Measurements from ENCODE around the gene DPEP2. TPM values are rescaled to one million over a fixed set of nuclear protein-coding genes. Genes with fewer than 3 reads are reported as not detected.

DPEP2 gene
- total RNA-seq, 1 donor, result under 0.01 TPM

- no peak overlapping the region for H3K4me3 ChIP-seq (ENCODE audit: low read depth, low read length)
- DNase-seq (ENCODE audit: low read depth), result no peak
- TF ChIP-seq CTCF (IDR thresholded peaks at IDR 0.05; ENCODE audit: insufficient read depth, low read depth, low read length), result no peak
These were observed 12.3 kb downstream of the DPEP2 start for GRCh38 chr16:67986949-67987348.

DNA sequence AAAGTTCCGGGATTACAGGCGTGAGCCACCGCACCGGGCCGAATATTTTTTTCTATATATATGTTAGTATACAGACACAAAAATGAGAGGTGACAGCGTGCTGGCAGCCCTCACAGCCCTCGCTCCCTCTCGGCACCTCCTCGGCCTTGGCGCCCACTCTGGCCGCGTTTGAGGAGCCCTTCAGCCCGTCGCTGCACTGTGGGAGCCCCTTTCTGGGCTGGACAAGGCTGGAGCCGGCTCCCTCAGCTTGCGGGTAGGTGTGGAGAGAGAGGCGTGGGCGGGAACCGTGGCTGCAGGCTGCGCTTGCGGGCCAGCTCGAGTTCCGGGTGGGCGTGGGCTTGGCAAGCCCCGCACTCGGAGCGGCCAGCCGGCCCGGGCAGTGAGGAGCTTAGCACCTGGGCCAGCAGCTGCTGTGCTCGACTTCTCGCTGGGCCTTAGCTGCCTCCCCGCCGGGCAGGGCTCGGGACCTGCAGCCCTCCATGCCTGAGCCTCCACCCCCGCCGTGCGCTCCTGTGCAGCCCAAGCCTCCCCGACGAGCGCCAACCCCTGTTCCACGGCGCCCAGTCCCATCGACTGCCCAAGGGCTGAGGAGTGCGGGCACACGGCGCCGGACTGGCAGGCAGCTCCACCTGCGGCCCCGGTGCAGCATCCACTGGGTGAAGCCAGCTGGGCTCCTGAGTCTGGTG is 17.1 kb downstream of the DPEP2 start:
- no peak for DNase-seq (ENCODE audit: low read depth)
- TF ChIP-seq CTCF (IDR thresholded peaks at IDR 0.05; ENCODE audit: insufficient read depth, low read depth, low read length), result no peak
- no peak overlapping the region for H3K4me3 ChIP-seq (ENCODE audit: low read depth, low read length)

DNA sequence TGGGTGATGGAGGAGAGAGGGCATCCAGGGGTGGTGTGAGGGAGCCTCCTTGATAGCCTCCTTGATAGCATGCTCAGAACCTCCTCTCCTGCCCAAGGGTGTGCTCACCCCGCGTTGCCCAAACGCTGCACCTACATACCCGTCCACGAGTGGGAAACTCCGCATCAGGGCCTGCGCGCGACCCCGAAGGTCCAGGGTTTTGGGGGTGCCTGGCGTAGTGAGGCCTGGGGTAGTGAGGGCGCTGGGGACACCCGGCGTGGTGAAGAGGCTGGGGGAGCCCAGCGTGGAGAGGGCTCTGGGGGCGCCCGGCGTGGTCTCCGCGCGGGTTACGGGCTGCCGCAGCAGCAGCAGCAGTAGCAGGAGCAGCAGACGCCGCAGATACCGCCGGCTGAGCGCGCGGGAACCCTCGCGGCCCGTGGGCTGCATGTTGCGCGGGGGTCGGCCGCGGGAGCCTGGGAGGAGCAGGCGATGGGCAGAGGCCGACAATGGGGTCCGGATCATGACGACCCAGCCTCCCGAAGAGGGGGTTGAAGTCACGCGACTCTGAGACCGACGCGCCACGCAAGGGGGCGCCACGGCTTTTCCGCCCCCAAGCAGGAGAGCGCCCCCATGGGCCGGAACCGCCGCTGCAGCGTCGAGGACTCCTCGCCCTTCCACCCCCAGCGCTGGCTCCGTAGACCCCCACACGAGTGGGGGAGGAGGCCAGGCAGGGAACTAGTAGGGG is 19.2 kb downstream of the DPEP2 start, which contains the start of gene DPEP3:
Gene DPEP3 (minus strand): TSS at position 545 of the 724 bp plus-strand sequence. CDS start 119 bp downstream, at position 426.
- peak; percentile 13 for TF ChIP-seq CTCF (IDR thresholded peaks at IDR 0.05; ENCODE audit: insufficient read depth, low read depth, low read length)
- DNase-seq (ENCODE audit: low read depth), result no peak
- no peak within 1 kb of the TSS for H3K4me3 ChIP-seq (ENCODE audit: low read depth, low read length)

- H3K4me3 ChIP-seq (ENCODE audit: low read depth, low read length), result no peak overlapping the region
- TF ChIP-seq CTCF (IDR thresholded peaks at IDR 0.05; ENCODE audit: insufficient read depth, low read depth, low read length), result no peak
- DNase-seq (ENCODE audit: low read depth), result no peak
These were observed 21.6 kb downstream of the DPEP2 start for GRCh38 chr16:67977469-67978227.

GRCh38 chr16:67977005-67977404 is 22.3 kb downstream of the DPEP2 start:
- DNase-seq (ENCODE audit: low read depth), result no peak
- H3K4me3 ChIP-seq (ENCODE audit: low read depth, low read length), result no peak overlapping the region
- TF ChIP-seq CTCF (IDR thresholded peaks at IDR 0.05; ENCODE audit: insufficient read depth, low read depth, low read length), result no peak

DNA sequence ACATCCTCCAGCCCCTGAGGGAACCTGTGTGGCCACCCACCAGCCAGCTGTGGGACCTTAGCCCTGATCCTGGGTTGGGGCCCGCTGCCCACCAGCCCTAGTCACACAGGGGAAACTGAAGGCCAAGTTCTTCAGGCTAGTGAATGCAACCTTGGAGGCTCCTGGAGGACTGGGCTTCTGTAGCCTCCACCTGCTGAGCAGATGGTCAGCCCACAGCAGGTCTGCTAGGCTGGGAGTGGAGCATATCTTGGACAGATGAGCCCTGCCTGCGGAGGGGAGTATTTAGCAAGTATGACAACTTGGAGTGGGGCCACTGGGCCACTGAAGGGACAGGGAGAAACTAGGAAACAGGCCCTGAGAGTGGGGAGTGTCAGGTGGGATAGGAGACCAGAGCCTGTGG is 23.1 kb downstream of the DPEP2 start:
- H3K4me3 ChIP-seq (ENCODE audit: low read depth, low read length), result no peak overlapping the region
- no peak for TF ChIP-seq CTCF (IDR thresholded peaks at IDR 0.05; ENCODE audit: insufficient read depth, low read depth, low read length)
- DNase-seq (ENCODE audit: low read depth), result no peak
